HFF-Myc (cell line): Measurements from ENCODE around the gene SV2B.

Experiments
- DNase-seq: peaks from one replicate; pipeline ENCODE4 v3.0.0-alpha.2; 2011; ENCODE audit warnings: low read depth; ENCODE audit errors: extremely low read depth
- H3K4me3 ChIP-seq: replicated peaks from 2 replicates; pipeline ENCODE4 v1.5.1; 2011; ENCODE audit warnings: low read depth, mild to moderate bottlenecking, control low read depth, low read length
- CTCF ChIP-seq: IDR thresholded peaks from 2 replicates; pipeline ENCODE4 v1.5.1; 2012; ENCODE audit warnings: mild to moderate bottlenecking, low read depth, low read length, control low read depth; ENCODE audit errors: missing control alignments

The SV2B gene

GRCh38 chr15:91264651-91265351, 164.7 kb downstream of the SV2B start:
- no peak for DNase-seq
- no peak for TF ChIP-seq CTCF
- H3K4me3 ChIP-seq, result no peak overlapping the region

GRCh38 chr15:91265416-91265940, 165.4 kb downstream of the SV2B start:
- no peak for TF ChIP-seq CTCF
- DNase-seq, result no peak
- no peak overlapping the region for H3K4me3 ChIP-seq

- DNase-seq, result no peak
- H3K4me3 ChIP-seq, result no peak overlapping the region
- peak; percentile 50 for TF ChIP-seq CTCF
Measured at GRCh38 chr15:91268510-91268909, 168.5 kb downstream of the SV2B start.

- DNase-seq, result no peak
- TF ChIP-seq CTCF, result no peak
- no peak overlapping the region for H3K4me3 ChIP-seq
Measured at GRCh38 chr15:91270747-91271146, 170.7 kb downstream of the SV2B start.

GRCh38 chr15:91271565-91272153, 171.6 kb downstream of the SV2B start:
- peak; percentile 73 for TF ChIP-seq CTCF
- H3K4me3 ChIP-seq, result no peak overlapping the region
- peak; percentile 31 for DNase-seq

GRCh38 chr15:91275844-91276243, 175.8 kb downstream of the SV2B start:
- TF ChIP-seq CTCF, result no peak
- DNase-seq, result no peak
- H3K4me3 ChIP-seq, result no peak overlapping the region
